ENCODE data around the gene DNAH10. TPM values are rescaled to one million over a fixed set of nuclear protein-coding genes. Genes with fewer than 3 reads are reported as not detected.

Gene DNAH10
- total RNA-seq, 1 experiment from 2014 or later: 0.14 TPM

- H3K4me3 Mint-ChIP-seq (ENCODE audit: low read depth, unreplicated experiment): no peak overlapping the region
- CTCF ChIA-PET: no interaction called here
- intact Hi-C loops (cut with micrococcal nuclease; ENCODE audit: unreplicated experiment): no loop called here
These were observed 130.8 kb downstream of the DNAH10 start for GRCh38 chr12:123892853-123893252.

GRCh38 chr12:123893276-123893675 lies 131.2 kb downstream of the DNAH10 start:
- CTCF ChIA-PET: interaction anchor here (0.7 kb wide), 1 partner anchor 330 kb away, joined by 4 read pairs; no protein-coding TSS in a partner anchor
- H3K9me3 Mint-ChIP-seq (ENCODE audit: low read depth, unreplicated experiment): no peaks in the 10 kb centered on the region
- intact Hi-C loops (cut with micrococcal nuclease; ENCODE audit: unreplicated experiment): no loop called here

More at GRCh38 chr12:123892853-123893252, 130.8 kb downstream of the DNAH10 start:
- H3K4me1 Mint-ChIP-seq (ENCODE audit: low read depth, unreplicated experiment): peaks cover 10% of the 10 kb centered on the region
- no peaks in the 10 kb centered on the region for H3K9me3 Mint-ChIP-seq (ENCODE audit: low read depth, unreplicated experiment)
- BruUV-seq (replicated peaks): no TSS peak
- DNase-seq: no peak
- peaks cover 79% of the 10 kb centered on the region for H3K27me3 Mint-ChIP-seq (ENCODE audit: unreplicated experiment)
- TF ChIP-seq, protein P1, sequence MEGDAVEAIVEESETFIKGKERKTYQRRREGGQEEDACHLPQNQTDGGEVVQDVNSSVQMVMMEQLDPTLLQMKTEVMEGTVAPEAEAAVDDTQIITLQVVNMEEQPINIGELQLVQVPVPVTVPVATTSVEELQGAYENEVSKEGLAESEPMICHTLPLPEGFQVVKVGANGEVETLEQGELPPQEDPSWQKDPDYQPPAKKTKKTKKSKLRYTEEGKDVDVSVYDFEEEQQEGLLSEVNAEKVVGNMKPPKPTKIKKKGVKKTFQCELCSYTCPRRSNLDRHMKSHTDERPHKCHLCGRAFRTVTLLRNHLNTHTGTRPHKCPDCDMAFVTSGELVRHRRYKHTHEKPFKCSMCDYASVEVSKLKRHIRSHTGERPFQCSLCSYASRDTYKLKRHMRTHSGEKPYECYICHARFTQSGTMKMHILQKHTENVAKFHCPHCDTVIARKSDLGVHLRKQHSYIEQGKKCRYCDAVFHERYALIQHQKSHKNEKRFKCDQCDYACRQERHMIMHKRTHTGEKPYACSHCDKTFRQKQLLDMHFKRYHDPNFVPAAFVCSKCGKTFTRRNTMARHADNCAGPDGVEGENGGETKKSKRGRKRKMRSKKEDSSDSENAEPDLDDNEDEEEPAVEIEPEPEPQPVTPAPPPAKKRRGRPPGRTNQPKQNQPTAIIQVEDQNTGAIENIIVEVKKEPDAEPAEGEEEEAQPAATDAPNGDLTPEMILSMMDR (IDR thresholded peaks at IDR 0.05; ENCODE audit: unreplicated experiment): no peak
- no peaks in the 10 kb centered on the region for H3K36me3 Mint-ChIP-seq (ENCODE audit: insufficient read depth, unreplicated experiment)
- no peak overlapping the region for H3K27ac Mint-ChIP-seq (ENCODE audit: unreplicated experiment)

GRCh38 chr12:123894823-123895345 lies 132.8 kb downstream of the DNAH10 start:
- H3K4me3 Mint-ChIP-seq (ENCODE audit: low read depth, unreplicated experiment): no peak overlapping the region
- H3K4me1 Mint-ChIP-seq (ENCODE audit: low read depth, unreplicated experiment): peaks cover 10% of the 10 kb centered on the region
- H3K27me3 Mint-ChIP-seq (ENCODE audit: unreplicated experiment): peaks cover 81% of the 10 kb centered on the region
- intact Hi-C loops (cut with micrococcal nuclease; ENCODE audit: unreplicated experiment): no loop called here
- no peak for DNase-seq
- CTCF ChIA-PET: no interaction called here
- H3K36me3 Mint-ChIP-seq (ENCODE audit: insufficient read depth, unreplicated experiment): no peaks in the 10 kb centered on the region
- BruUV-seq (replicated peaks): no TSS peak
- TF ChIP-seq, protein P1 (IDR thresholded peaks at IDR 0.05; ENCODE audit: unreplicated experiment): no peak
- no peak overlapping the region for H3K27ac Mint-ChIP-seq (ENCODE audit: unreplicated experiment)
- H3K9me3 Mint-ChIP-seq (ENCODE audit: low read depth, unreplicated experiment): no peaks in the 10 kb centered on the region

More at GRCh38 chr12:123893276-123893675, 131.2 kb downstream of the DNAH10 start:
- Mint-ChIP-seq H3K27ac (ENCODE audit: unreplicated experiment) (no peak overlapping the region), H3K4me1 (ENCODE audit: low read depth, unreplicated experiment) (peaks cover 10% of the 10 kb centered on the region), H3K36me3 (ENCODE audit: insufficient read depth, unreplicated experiment) (no peaks in the 10 kb centered on the region), H3K4me3 (ENCODE audit: low read depth, unreplicated experiment) (no peak overlapping the region), H3K27me3 (ENCODE audit: unreplicated experiment) (peaks cover 81% of the 10 kb centered on the region)
- no TSS peak for BruUV-seq (replicated peaks)
- DNase-seq: no peak
- TF ChIP-seq, protein P1 (IDR thresholded peaks at IDR 0.05; ENCODE audit: unreplicated experiment): no peak

- H3K4me3 Mint-ChIP-seq (ENCODE audit: low read depth, unreplicated experiment): no peak overlapping the region
- no peak overlapping the region for H3K27ac Mint-ChIP-seq (ENCODE audit: unreplicated experiment)
- H3K9me3 Mint-ChIP-seq (ENCODE audit: low read depth, unreplicated experiment): no peaks in the 10 kb centered on the region
- H3K4me1 Mint-ChIP-seq (ENCODE audit: low read depth, unreplicated experiment): peaks cover 6% of the 10 kb centered on the region
- BruUV-seq (replicated peaks): no TSS peak
- no peak for DNase-seq
- TF ChIP-seq, protein P1 (IDR thresholded peaks at IDR 0.05; ENCODE audit: unreplicated experiment): no peak
- H3K27me3 Mint-ChIP-seq (ENCODE audit: unreplicated experiment): peaks cover 81% of the 10 kb centered on the region
- no peaks in the 10 kb centered on the region for H3K36me3 Mint-ChIP-seq (ENCODE audit: insufficient read depth, unreplicated experiment)
- intact Hi-C loops (cut with micrococcal nuclease; ENCODE audit: unreplicated experiment): no loop called here
- CTCF ChIA-PET: no interaction called here
These were observed 133.3 kb downstream of the DNAH10 start for GRCh38 chr12:123895451-123895850.

Measured in Calu3 (cell line).